PFSK-1 (cell line): ENCODE results near the gene CRHR2.
A peak's percentile ranks its signal among the peaks of the same experiment; 100 is the strongest.

ENCODE experiments used
- FOXP2 ChIP-seq: optimal IDR thresholded peaks from 2 replicates; pipeline ENCODE3; 2011; ENCODE audit warnings: borderline replicate concordance, control low read depth, inconsistent platforms; ENCODE audit not compliant: insufficient read depth; ENCODE audit errors: extremely low read length, extremely low read depth
- POLR2AphosphoS5 ChIP-seq: IDR thresholded peaks from 2 replicates; pipeline ENCODE4 v1.6.1; 2012; ENCODE audit warnings: low read depth, mild to moderate bottlenecking, control low read depth, low read length, moderate library complexity
- REST ChIP-seq, 2 experiments: IDR thresholded peaks; 2 replicates each; pipeline versions ENCODE4 v1.6.1 to v1.8.0; 2011 to 2012; ENCODE audit warnings: low read depth in 2 of 2, low read length in 2 of 2, control low read depth in 1 of 2, inconsistent platforms in 1 of 2, mild to moderate bottlenecking in 1 of 2, moderate library complexity in 1 of 2; ENCODE audit not compliant: insufficient read depth in 1 of 2
- SIN3A ChIP-seq: IDR thresholded peaks from 2 replicates; pipeline ENCODE4 v1.6.1; 2012; ENCODE audit warnings: mild to moderate bottlenecking, low read length, moderate library complexity, borderline replicate concordance; ENCODE audit not compliant: insufficient read depth
- TAF1 ChIP-seq: IDR thresholded peaks from 2 replicates; pipeline ENCODE4 v1.6.1; 2012; ENCODE audit warnings: low read length, control low read depth, borderline replicate concordance; ENCODE audit not compliant: insufficient read depth

The CRHR2 gene

GRCh38 chr7:30644286-30644955 is 37.8 kb downstream of the CRHR2 start:
- TF ChIP-seq FOXP2 (no peak), REST (IDR thresholded peaks at IDR 0.05; ENCODE audit: insufficient read depth in 1 of 2, low read depth in 2 of 2, low read length in 2 of 2) (no peak), POLR2AphosphoS5 (no peak), SIN3A (no peak), TAF1 (no peak)

GRCh38 chr7:30642789-30643188 is 39.5 kb downstream of the CRHR2 start:
- TF ChIP-seq TAF1 (no peak), SIN3A (no peak), FOXP2 (no peak), REST (IDR thresholded peaks at IDR 0.05; ENCODE audit: insufficient read depth in 1 of 2, low read depth in 2 of 2, low read length in 2 of 2) (no peak), POLR2AphosphoS5 (no peak)

- TF ChIP-seq REST (IDR thresholded peaks at IDR 0.05; ENCODE audit: insufficient read depth in 1 of 2, low read depth in 2 of 2, low read length in 2 of 2) (no peak), POLR2AphosphoS5 (peak; percentile 27; the same call in 1 of the 2 replicates)
These were observed 46.5 kb downstream of the CRHR2 start for GRCh38 chr7:30635798-30636197.

GRCh38 chr7:30634634-30635201 is 47.5 kb downstream of the CRHR2 start:
- TF ChIP-seq SIN3A (no peak), TAF1 (no peak), FOXP2 (no peak), REST (IDR thresholded peaks at IDR 0.05; ENCODE audit: insufficient read depth in 1 of 2, low read depth in 2 of 2, low read length in 2 of 2) (no peak), POLR2AphosphoS5 (no peak)

- TF ChIP-seq FOXP2 (no peak), SIN3A (no peak), TAF1 (no peak), POLR2AphosphoS5 (no peak), REST (IDR thresholded peaks at IDR 0.05; ENCODE audit: insufficient read depth in 1 of 2, low read depth in 2 of 2, low read length in 2 of 2) (no peak)
These were observed 48.0 kb downstream of the CRHR2 start for GRCh38 chr7:30634193-30634626.
